ENCODE data around the gene TPGS1. TPM values are rescaled to one million over a fixed set of nuclear protein-coding genes. Genes with fewer than 3 reads are reported as not detected.

Gene TPGS1
- total RNA-seq, 1 experiment from 2014 or later: 13.8 TPM

DNA sequence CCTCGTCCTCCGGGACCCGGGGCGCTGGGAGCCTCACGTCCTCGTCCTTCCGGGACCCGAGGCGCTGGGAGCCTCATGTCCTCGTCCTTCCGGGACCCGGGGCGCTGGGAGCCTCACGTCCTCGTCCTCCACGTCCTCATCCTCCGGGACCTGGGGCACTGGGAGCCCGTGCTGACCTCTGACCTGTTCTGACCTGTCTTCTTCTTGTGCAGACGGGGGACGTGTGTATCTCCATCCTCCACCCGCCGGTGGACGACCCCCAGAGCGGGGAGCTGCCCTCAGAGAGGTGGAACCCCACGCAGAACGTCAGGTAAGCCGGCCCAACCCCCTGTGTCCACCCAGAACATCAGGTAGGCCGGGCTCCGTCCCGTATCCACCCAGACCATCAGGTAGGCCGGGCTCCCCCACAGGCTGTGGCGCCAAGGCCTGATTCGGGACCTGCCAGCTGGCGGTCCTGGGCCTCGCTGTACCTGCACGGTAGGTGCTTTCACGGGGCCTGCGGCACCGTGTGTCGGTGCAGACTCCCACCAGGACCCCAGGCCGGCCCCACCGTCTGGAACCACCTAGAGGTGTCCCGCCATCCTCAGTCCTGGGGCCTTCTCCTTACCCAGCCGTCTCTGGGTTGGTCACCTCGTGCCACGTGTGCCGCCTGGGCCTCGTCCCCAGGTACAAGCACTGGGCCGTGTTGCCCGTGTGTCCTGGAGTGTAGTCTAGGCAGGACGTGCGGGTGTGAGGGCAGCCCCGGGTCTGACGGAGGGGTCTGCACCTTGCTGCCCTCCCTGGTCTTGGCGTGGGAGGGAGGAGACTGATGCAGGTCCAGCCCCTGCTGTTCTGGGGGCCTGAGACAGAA, 29.0 kb downstream of the TPGS1 start:
- Histone ChIP-seq H2AFZ (no peak overlapping the region), H3K36me3 (ENCODE audit: low read depth) (peaks cover 10% of the 10 kb centered on the region; the same call in 1 of the 2 replicates), H3K9me3 (ENCODE audit: insufficient read depth, low read depth) (no peaks in the 10 kb centered on the region), H3K9me2 (ENCODE audit: insufficient read depth) (no peaks in the 10 kb centered on the region), H3K79me2 (ENCODE audit: low read depth) (peaks cover 36% of the 10 kb centered on the region), H3K4me2 (peak overlapping the region; percentile 63), H3F3A (ENCODE audit: insufficient read depth, low read depth) (peaks cover 19% of the 10 kb centered on the region; the same call in 1 of the 2 replicates), H3K4me1 (replicated peaks; ENCODE audit: insufficient read depth) (peaks cover 33% of the 10 kb centered on the region), H3K27ac (no peak overlapping the region), H3K4me3 (no peak overlapping the region), H3K27me3 (ENCODE audit: insufficient read depth, low read depth) (no peaks in the 10 kb centered on the region), H4K20me1 (ENCODE audit: insufficient read depth) (peaks cover 42% of the 10 kb centered on the region)
- ChIA-PET CTCF (no interaction called here), POLR2A (ENCODE audit: unreplicated experiment) (interaction anchor here (0.6 kb wide), 1 partner anchor 140 kb away, joined by 8 read pairs; no protein-coding TSS in a partner anchor)
- TF ChIP-seq CTCF (conservative IDR thresholded peaks at IDR 0.05): no peak
- TF ChIP-seq EZH2 (IDR thresholded peaks at IDR 0.05; ENCODE audit: low read depth): no peak
- DNase-seq: no peak
- intact Hi-C loops (cut with micrococcal nuclease; ENCODE audit: unreplicated experiment): no loop called here
- BruUV-seq (replicated peaks): no TSS peak

DNA sequence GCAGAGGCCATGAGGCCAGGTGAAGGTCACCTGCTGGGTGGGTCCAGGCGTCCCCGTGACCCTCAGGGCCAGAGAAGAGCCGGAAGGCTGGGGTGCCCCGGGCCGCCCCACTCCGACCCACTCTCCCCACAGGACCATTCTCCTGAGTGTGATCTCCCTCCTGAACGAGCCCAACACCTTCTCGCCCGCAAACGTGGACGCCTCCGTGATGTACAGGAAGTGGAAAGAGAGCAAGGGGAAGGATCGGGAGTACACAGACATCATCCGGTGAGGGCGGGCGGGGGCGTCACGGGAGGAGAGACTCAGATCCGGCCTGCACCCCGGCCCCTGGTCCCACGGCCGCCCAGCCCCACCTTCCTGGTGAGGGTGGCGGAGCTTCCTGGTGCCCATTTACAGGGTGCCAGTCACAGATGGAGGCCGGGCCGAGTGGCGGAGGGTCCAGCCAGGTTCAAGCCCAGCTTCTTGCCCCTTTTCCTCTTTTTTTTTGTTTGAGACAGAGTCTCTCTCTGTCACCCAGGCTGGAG, 29.6 kb downstream of the TPGS1 start:
- H3K9me3 ChIP-seq (ENCODE audit: insufficient read depth, low read depth): no peaks in the 10 kb centered on the region
- H3K4me1 ChIP-seq (replicated peaks; ENCODE audit: insufficient read depth): peaks cover 33% of the 10 kb centered on the region
- no peak overlapping the region for H3K4me2 ChIP-seq
- no peak overlapping the region for H3K4me3 ChIP-seq
- no peaks in the 10 kb centered on the region for H3K9me2 ChIP-seq (ENCODE audit: insufficient read depth)
- no peak for TF ChIP-seq CTCF (conservative IDR thresholded peaks at IDR 0.05)
- TF ChIP-seq EZH2 (IDR thresholded peaks at IDR 0.05; ENCODE audit: low read depth): no peak
- intact Hi-C loops (cut with micrococcal nuclease; ENCODE audit: unreplicated experiment): no loop called here
- CTCF ChIA-PET: no interaction called here
- DNase-seq: no peak
- H2AFZ ChIP-seq: no peak overlapping the region
- POLR2A ChIA-PET (ENCODE audit: unreplicated experiment): no interaction called here
- peaks cover 42% of the 10 kb centered on the region for H4K20me1 ChIP-seq (ENCODE audit: insufficient read depth)
- peaks cover 19% of the 10 kb centered on the region; the same call in 1 of the 2 replicates for H3F3A ChIP-seq (ENCODE audit: insufficient read depth, low read depth)
- H3K36me3 ChIP-seq (ENCODE audit: low read depth): peaks cover 10% of the 10 kb centered on the region; the same call in 1 of the 2 replicates
- peaks cover 34% of the 10 kb centered on the region for H3K79me2 ChIP-seq (ENCODE audit: low read depth)
- BruUV-seq (replicated peaks): no TSS peak
- H3K27ac ChIP-seq: no peak overlapping the region
- no peaks in the 10 kb centered on the region for H3K27me3 ChIP-seq (ENCODE audit: insufficient read depth, low read depth)

DNA sequence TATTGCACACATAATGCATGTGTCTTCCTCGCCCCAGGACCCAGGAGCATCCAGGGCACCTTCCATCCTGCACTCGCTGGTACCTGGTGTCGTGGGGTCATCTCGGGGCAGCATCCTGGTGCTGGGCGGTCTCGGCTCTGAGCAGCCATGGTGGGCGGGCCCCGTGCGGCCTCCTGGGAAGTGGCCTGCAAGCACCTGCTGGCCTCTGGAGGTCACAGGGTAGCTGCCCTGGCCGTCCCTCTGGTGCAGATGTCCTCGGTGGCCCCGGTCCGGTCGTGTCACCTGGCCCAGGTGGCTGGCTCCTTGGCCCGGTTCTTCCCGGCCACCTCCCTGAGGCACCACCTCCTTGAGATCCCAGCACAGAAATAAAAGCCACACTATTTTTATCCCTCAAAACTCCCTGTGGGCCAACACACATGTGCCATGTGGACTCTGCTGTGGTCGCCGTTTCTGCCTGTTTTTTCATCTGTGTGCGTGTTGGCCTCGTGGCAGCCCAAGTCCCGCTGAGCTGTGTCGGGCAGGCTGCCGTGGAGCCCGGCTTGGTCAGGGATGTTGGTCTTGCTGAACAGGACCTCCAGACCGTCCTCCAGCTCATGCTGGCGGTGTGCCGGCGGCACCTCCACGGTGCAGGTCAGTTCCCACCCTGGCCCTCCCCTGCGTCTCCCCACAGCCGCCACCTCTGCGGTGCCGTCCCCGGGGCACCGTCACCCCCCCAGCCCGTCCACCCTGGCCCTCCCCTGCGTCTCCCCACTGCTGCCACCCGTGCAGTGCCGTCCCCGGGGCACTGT, 31.5 kb downstream of the TPGS1 start:
- H3K27ac ChIP-seq: no peak overlapping the region
- no peak overlapping the region for H2AFZ ChIP-seq
- CTCF ChIA-PET: interaction anchor here (0.6 kb wide), 1 partner anchor 28 kb away, joined by 7 read pairs; no protein-coding TSS in a partner anchor
- peaks cover 10% of the 10 kb centered on the region; the same call in 1 of the 2 replicates for H3K36me3 ChIP-seq (ENCODE audit: low read depth)
- H3K4me3 ChIP-seq: no peak overlapping the region
- no peak for TF ChIP-seq EZH2 (IDR thresholded peaks at IDR 0.05; ENCODE audit: low read depth)
- TF ChIP-seq CTCF (conservative IDR thresholded peaks at IDR 0.05): no peak
- BruUV-seq (replicated peaks): no TSS peak
- no peaks in the 10 kb centered on the region for H3K9me2 ChIP-seq (ENCODE audit: insufficient read depth)
- intact Hi-C loops (cut with micrococcal nuclease; ENCODE audit: unreplicated experiment): no loop called here
- H3K4me2 ChIP-seq: no peak overlapping the region
- DNase-seq: no peak
- H4K20me1 ChIP-seq (ENCODE audit: insufficient read depth): peaks cover 33% of the 10 kb centered on the region
- H3K4me1 ChIP-seq (replicated peaks; ENCODE audit: insufficient read depth): peaks cover 23% of the 10 kb centered on the region
- POLR2A ChIA-PET (ENCODE audit: unreplicated experiment): no interaction called here
- H3K9me3 ChIP-seq (ENCODE audit: insufficient read depth, low read depth): no peaks in the 10 kb centered on the region
- H3F3A ChIP-seq (ENCODE audit: insufficient read depth, low read depth): peaks cover 14% of the 10 kb centered on the region
- H3K79me2 ChIP-seq (ENCODE audit: low read depth): peaks cover 15% of the 10 kb centered on the region
- no peaks in the 10 kb centered on the region for H3K27me3 ChIP-seq (ENCODE audit: insufficient read depth, low read depth)

All from PC-9 (cell line).